ENCODE results near the gene CCSER1. TPM values are rescaled to one million over a fixed set of nuclear protein-coding genes. Genes with fewer than 3 reads are reported as not detected.

CCSER1 gene
- total RNA-seq, 1 donor from 2014 or later: not detected

GRCh38 chr4:90415116-90415515 lies 287.9 kb downstream of the CCSER1 start:
- Mint-ChIP-seq H3K36me3 (ENCODE audit: low read depth) (no peaks in the 10 kb centered on the region), H3K27ac (ENCODE audit: unreplicated experiment) (no peak overlapping the region), H3K27me3 (ENCODE audit: low read depth) (peaks cover 7% of the 10 kb centered on the region), H3K4me1 (ENCODE audit: low read depth) (peaks cover 3% of the 10 kb centered on the region), H3K4me3 (ENCODE audit: unreplicated experiment) (no peak overlapping the region), H3K9me3 (ENCODE audit: low read depth) (peaks cover 3% of the 10 kb centered on the region)
- no peak for DNase-seq (ENCODE audit: low spot score)
- no peak for TF ChIP-seq CTCF (IDR thresholded peaks at IDR 0.05)

DNA sequence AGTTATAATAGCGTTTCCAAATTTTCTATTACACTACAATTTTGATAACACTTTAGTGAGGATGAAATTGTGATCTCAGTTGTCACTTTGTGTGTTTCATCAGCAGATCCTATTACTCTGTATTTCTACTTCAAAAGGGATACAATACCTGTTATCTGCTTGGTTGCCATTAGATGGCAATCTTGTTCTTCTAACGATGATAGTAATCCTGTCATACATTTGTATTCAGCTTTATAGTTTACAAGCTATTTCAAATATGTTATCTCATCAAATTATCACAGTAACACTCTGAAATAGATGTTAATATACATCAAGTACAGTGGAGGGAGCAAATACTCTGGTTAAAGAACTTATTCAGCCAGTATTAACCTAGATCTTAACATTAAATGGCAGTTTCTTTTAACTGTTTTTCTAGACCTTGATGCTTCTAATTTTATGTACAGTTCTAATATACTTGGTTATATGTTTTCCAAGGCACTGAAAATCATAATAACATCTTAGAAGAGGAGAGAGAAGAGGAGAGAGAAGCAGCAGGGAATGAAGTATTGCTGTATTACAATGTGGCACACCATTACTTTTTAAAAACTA lies 292.0 kb downstream of the CCSER1 start:
- Mint-ChIP-seq H3K27me3 (ENCODE audit: low read depth) (peaks cover 12% of the 10 kb centered on the region), H3K4me3 (ENCODE audit: unreplicated experiment) (no peak overlapping the region), H3K36me3 (ENCODE audit: low read depth) (no peaks in the 10 kb centered on the region), H3K4me1 (ENCODE audit: low read depth) (peaks cover 3% of the 10 kb centered on the region), H3K9me3 (ENCODE audit: low read depth) (no peaks in the 10 kb centered on the region), H3K27ac (ENCODE audit: unreplicated experiment) (no peak overlapping the region)
- no peak for DNase-seq (ENCODE audit: low spot score)
- TF ChIP-seq CTCF (IDR thresholded peaks at IDR 0.05): peak; percentile 91

DNA sequence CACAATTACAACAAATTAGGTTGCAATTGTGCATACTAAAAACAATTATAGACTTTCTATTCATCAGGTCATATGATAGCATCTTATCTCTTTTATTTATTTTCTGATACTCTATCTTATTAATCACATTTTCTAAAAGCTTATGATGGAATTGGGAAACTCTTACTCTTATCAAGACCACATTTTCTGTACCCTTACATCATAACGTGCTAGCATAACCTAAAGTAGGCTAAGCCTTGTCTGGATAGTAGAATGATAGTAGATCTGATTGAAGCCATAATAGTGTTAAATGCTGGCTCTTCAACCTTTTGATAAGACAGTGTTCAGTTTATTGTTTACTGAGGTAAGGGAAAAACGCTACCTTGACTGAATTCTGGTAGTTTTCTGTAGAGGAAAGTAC lies 294.0 kb downstream of the CCSER1 start:
- TF ChIP-seq CTCF (IDR thresholded peaks at IDR 0.05): no peak
- Mint-ChIP-seq H3K36me3 (ENCODE audit: low read depth) (no peaks in the 10 kb centered on the region), H3K4me1 (ENCODE audit: low read depth) (peaks cover 3% of the 10 kb centered on the region), H3K9me3 (ENCODE audit: low read depth) (no peaks in the 10 kb centered on the region), H3K27me3 (ENCODE audit: low read depth) (peaks cover 7% of the 10 kb centered on the region), H3K4me3 (ENCODE audit: unreplicated experiment) (no peak overlapping the region), H3K27ac (ENCODE audit: unreplicated experiment) (no peak overlapping the region)
- DNase-seq (ENCODE audit: low spot score): no peak

- Mint-ChIP-seq H3K36me3 (ENCODE audit: low read depth) (no peaks in the 10 kb centered on the region), H3K27me3 (ENCODE audit: low read depth) (peaks cover 6% of the 10 kb centered on the region), H3K27ac (ENCODE audit: unreplicated experiment) (no peak overlapping the region), H3K4me3 (ENCODE audit: unreplicated experiment) (no peak overlapping the region), H3K4me1 (ENCODE audit: low read depth) (peaks cover 10% of the 10 kb centered on the region), H3K9me3 (ENCODE audit: low read depth) (no peaks in the 10 kb centered on the region)
- TF ChIP-seq CTCF (IDR thresholded peaks at IDR 0.05): no peak
- no peak for DNase-seq (ENCODE audit: low spot score)
Measured at GRCh38 chr4:90425893-90426292, 298.7 kb downstream of the CCSER1 start.

DNA sequence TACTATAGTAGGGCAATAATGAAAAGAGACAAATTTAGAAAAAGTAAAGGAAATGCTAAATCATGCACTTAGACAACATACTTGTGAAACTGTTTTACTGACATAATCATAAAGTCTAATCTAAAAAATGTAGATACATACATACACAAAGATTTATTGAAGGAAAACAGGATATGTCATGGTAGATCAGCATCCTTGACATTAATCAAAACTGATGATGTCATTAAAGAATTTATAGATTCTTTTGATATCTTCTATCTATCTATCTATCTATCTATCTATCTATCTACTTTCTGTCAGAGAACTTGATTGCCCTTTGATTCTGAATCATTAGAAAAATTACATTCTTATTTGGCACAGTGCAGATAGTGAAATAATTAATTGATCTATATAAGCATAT lies 311.3 kb downstream of the CCSER1 start:
- no peaks in the 10 kb centered on the region for H3K27me3 Mint-ChIP-seq (ENCODE audit: low read depth)
- no peak for DNase-seq (ENCODE audit: low spot score)
- no peaks in the 10 kb centered on the region for H3K9me3 Mint-ChIP-seq (ENCODE audit: low read depth)
- TF ChIP-seq CTCF (IDR thresholded peaks at IDR 0.05): no peak
- H3K4me1 Mint-ChIP-seq (ENCODE audit: low read depth): peaks cover 3% of the 10 kb centered on the region
- H3K36me3 Mint-ChIP-seq (ENCODE audit: low read depth): no peaks in the 10 kb centered on the region
- no peak overlapping the region for H3K4me3 Mint-ChIP-seq (ENCODE audit: unreplicated experiment)
- no peak overlapping the region for H3K27ac Mint-ChIP-seq (ENCODE audit: unreplicated experiment)
